Activated CD8-positive, alpha-beta memory T cell treated with anti-CD3 and anti-CD28 coated beads, Interleukin-2, amount 50 U/mL, for 24 hours (primary cell): ENCODE measurements around the gene MTX1.
"Not testable (repeated sequence)": the region's sequence is repeated elsewhere in the genome, so short reads cannot be mapped to it uniquely, and the experiment has no call there.

Source experiments
- DNase-seq: peaks from one replicate; pipeline ENCODE4 v3.0.0-alpha.2; 2020; ENCODE audit errors: extremely low read depth

MTX1 gene

GRCh38 chr1:155207806-155208540 lies 522 bp upstream of the MTX1 start, which contains the start of gene THBS3:
TSS of gene THBS3 (minus strand) at chr1:155207897. CDS start at chr1:155207876, 21 bp downstream.
- DNase-seq = no peak

DNA sequence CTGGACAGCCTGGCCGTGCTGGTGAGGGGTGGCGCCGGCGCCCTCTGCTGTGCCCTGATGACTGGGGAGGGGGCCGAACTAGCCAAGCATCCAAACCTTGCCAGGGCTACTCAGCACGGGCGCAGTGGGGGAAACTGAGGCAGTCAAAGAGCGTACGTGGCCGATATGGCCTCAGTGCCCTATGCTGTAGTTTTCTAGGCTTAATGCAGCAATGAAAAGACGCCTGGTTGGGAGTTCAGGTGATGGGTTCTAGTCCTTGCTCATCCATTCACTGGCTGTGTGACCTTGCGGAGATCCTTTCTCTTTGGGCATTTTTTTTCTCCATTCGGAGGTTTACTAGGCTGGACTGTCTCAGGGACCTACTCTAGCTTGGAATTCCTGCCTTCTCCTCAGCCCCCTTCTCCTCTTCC lies 822 bp downstream of the MTX1 start:
- DNase-seq = no peak

- DNase-seq = no peak
These were observed 2.0 kb downstream of the MTX1 start for GRCh38 chr1:155210314-155211104.

DNA sequence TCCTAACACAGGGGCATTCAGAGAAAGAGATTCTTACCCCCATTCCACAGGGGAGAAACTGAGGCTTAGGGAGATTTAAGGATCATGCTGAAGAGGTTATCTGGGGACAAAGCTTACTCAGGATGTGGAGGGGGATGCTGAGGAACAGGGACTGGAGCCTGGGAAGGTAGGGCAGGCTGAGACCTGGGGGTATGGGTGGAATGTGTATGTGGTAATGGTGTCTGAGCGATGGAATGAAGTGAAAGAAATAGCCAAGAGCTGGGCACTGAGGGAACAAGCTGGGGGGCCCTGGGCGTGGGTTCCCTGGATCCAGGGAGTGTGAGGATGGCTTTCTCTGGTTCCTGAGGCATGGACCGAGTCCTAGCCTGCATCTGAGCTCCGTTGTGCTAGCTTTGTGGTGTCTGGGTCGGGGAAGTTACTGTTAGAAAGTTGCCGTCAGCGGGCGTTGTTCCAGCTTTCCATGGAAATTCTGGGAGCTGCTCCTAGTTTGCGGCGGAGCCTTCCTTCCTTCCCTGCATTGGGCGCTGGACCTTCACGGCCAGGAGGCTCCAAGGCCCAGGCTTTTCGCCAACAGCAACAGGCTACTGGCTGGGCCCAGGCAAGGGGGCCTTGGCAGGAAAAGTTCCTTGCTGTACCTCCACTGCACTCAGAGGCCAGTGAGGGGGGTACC lies 3.0 kb downstream of the MTX1 start:
- not testable (repeated sequence) for DNase-seq

- not testable (repeated sequence) for DNase-seq
These were observed 3.6 kb downstream of the MTX1 start for GRCh38 chr1:155212051-155212440.

- not testable (repeated sequence) for DNase-seq
These were observed 6.2 kb downstream of the MTX1 start for GRCh38 chr1:155214702-155215101.

DNA sequence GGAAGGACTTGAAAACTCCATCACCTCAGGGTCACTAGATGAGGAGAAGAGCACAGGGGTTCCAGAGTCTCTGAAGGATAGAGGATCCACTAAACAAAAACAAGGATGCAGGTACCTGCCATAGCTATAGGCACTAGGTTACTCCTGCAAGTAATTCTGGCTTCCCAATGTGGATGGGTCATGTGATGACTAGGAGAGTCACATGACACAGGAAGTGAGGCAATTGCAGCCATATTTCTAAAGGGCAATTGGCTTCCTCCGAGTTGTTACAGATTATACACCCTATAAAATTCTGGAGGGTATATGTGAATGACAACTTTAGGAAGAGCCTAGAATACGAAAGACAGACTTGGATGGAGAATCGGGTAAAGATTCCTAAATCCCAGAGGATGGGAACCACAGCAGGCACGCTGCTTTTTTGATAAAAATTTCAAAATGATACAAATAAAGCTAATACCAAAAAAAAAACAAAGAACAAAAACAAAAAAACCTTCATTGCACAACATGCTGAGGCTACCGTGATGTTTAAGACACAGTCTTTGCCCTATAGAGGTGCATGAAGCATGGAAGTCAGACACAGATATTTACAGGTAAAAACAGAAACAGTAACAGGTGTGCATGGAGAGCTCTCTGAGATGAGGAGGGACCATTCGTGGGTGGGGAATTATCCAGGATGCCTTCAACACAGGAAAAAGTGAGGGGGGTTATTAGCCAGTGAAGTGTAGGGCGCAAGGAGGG lies 10.5 kb downstream of the MTX1 start:
- no peak for DNase-seq

GRCh38 chr1:155219592-155220031 lies 11.1 kb downstream of the MTX1 start:
- DNase-seq = no peak

DNA sequence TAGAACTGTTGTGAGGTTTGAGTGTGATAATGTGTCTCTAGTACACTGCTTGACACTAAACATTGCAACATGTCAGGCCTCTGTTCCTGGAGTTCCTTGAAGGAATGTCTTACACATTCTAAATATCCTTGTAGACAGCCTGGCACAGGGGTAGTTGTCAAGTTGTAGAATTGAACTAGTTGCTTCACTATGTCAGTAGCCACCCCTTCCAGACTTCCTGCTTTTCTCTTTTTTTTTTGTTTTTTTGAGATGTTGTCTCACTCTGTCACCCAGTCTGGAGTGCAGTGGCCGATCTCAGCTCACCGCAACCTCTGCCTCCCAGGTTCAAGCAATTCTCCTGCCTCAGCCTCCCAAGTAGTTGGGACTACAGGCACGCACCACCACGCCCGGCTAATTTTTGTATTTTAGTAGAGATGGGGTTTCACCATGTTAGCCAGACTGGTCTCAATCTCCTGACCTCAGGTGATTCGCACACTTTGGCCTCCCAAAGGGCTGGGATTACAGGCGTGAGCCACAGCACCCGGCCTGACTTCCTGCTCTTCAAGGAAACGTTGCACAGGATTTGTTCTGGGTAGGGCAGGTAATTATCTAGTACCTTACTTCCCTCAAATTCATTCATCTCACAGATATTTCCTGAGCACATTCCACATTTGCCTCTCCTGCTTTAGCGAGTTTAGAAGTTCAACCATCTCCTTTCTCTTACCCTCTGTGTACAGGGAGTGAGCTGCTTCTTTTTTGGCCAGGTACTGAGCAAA lies 11.9 kb downstream of the MTX1 start:
- DNase-seq = not testable (repeated sequence)

- DNase-seq = no peak
These were observed 14.6 kb downstream of the MTX1 start for GRCh38 chr1:155223047-155223446.

DNA sequence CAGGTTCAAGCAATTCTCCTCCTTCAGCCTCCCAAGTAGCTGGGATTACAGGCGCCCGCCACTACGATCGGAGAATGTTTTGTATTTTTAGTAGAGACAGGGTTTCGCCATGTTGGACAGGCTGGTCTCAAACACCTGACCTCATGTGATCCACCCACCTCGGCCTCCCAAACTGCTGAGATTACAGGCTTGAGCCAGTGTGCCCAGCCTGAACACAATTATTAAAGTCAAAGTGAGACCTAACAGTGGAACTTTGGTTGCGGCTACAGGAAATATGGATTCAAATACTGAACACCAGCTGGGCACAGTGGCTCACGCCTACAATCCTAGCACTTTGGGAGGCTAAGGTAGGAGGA lies 16.9 kb downstream of the MTX1 start:
- DNase-seq = not testable (repeated sequence)

DNA sequence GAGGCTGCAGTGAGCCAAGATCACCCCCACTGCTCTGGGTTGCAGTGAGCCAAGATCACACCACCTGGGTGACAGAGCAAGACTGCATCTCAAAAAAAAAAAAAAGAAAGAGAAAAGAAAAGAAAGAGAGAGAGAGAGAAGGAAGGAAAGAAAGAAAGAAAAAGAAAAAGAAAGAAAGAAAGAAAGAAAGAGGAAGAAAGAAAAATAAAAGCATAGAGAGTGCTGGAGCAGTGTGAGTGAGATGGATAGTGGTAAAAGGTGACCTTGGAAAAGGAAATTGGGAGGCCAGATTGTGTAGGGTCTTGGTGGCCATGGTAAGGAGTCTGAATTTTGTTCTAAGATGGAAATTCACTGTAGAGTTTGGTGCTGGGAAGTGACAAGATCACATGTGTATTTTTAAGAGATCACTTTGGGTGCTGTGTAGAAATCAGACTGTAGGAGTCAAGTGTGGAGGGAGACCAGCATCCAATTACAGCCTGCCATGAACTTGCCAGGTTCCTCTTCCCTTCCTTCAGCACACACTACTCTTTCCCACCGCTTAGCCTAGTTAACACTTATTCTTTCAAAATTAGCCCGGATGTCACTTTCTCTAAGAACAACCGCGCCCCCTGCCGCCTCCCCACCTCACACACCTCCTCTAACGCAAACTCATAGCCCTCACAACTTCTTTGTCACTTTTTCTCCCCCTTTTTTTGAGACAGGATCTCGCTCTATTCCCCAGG lies 17.9 kb downstream of the MTX1 start:
- DNase-seq = peak; percentile 53

- no peak for DNase-seq
These were observed 18.4 kb downstream of the MTX1 start for GRCh38 chr1:155226910-155227260.

- DNase-seq = peak; percentile 97
These were observed 19.0 kb downstream of the MTX1 start for GRCh38 chr1:155227261-155228095.

GRCh38 chr1:155228096-155228427 lies 19.6 kb downstream of the MTX1 start:
- no peak for DNase-seq

DNA sequence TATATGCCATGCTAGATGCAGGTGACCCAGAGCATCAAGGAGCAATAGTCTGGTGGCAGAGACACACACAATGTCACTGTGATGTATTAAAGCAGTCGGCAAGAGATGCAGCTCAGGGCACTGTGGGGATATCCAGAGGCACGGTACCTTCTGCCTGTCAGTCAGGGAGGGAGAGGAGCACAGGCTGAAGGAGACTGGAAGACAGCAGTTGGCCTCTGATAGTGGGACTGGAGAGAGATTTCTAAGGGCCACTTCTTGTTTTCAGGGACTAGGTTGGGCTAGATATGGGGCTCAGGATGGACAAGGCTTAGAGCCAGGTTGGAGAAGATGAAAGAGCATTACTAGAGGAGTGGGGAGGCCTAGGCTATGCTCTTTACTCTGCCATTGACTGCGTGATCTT lies 22.8 kb downstream of the MTX1 start:
- DNase-seq = not testable (repeated sequence)

- DNase-seq = not testable (repeated sequence)
These were observed 23.8 kb downstream of the MTX1 start for GRCh38 chr1:155232001-155232978.

DNA sequence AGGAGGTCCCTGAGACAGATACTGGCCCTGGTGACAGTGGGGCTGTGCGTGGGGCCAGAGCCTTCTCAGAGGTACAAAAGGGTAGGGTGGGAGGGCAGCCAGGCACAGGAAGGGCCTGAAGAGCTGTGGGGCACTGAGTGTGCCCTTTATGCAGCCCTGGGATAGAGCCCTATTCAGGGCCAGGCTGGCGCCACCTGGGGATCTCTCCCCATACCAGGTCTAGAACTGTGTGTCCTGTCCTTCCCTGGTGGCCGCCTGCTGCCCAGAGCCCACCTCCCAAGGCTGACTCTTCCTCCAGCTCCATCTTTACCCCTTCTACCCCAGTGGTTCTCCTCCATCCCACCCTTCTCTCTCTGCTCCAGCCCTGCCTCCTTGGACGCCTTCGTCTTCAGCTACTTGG lies 25.0 kb downstream of the MTX1 start:
- DNase-seq = not testable (repeated sequence)
